ENCODE data around the gene AK1. TPM values are rescaled to one million over a fixed set of nuclear protein-coding genes. Genes with fewer than 3 reads are reported as not detected.

AK1 gene
- total and polyA plus RNA-seq, 12 donors = 500 to 1,050 (median 731) TPM

GRCh38 chr9:127863191-127863621, 14.3 kb downstream of the AK1 start:
- no peak for DNase-seq
- peak overlapping the region in 2 of 10 donors; percentile 5 to 15 for H3K4me3 ChIP-seq

GRCh38 chr9:127862075-127863011, 15.1 kb downstream of the AK1 start:
- DNase-seq (peak; percentile 89 to 93), ATAC-seq (peak; percentile 74 to 88 (median 84))
- Histone ChIP-seq H3K4me1 (peaks cover 41 to 81% (median 71%) of the 10 kb centered on the region in 9 donors), H3K4me3 (peak overlapping the region in 3 of 10 donors; percentile 5 to 15 (median 8)), H3K9me3 (no peaks in the 10 kb centered on the region), H3K36me3 (peaks cover 0 to 6% (median 0%) of the 10 kb centered on the region in 9 donors), H3K27ac (peak overlapping the region; percentile 80 to 99 (median 92)), H3K27me3 (no peaks in the 10 kb centered on the region)
- 15 to 16% methylated on average over 29 of the region's 29 CpGs for WGBS, 2 donors
- intact Hi-C loops (cut with DNase I) = loop anchor here in 2 of 10 donors (5.0 kb wide), 1 partner anchor 35 kb away; no protein-coding TSS in a partner anchor
- no peak for TF ChIP-seq CTCF (IDR thresholded peaks at IDR 0.05)

More at GRCh38 chr9:127863191-127863621, 14.3 kb downstream of the AK1 start:
- ATAC-seq = no peak
- TF ChIP-seq CTCF (IDR thresholded peaks at IDR 0.05) = no peak
- H3K9me3 ChIP-seq = no peaks in the 10 kb centered on the region
- intact Hi-C loops (cut with DNase I) = loop anchor here in 2 of 10 donors (5.0 kb wide), 1 partner anchor 36 kb away; no protein-coding TSS in a partner anchor
- WGBS, 2 donors = 79 to 86% methylated on average over 13 of the region's 13 CpGs
- peaks cover 0 to 14% (median 5%) of the 10 kb centered on the region in 9 donors for H3K36me3 ChIP-seq
- H3K4me1 ChIP-seq = peaks cover 33 to 80% (median 69%) of the 10 kb centered on the region in 9 donors
- H3K27ac ChIP-seq = peak overlapping the region; percentile 80 to 99 (median 92)
- no peaks in the 10 kb centered on the region for H3K27me3 ChIP-seq

GRCh38 chr9:127860779-127861178, 16.7 kb downstream of the AK1 start:
- H3K4me1 ChIP-seq = peaks cover 46 to 88% (median 79%) of the 10 kb centered on the region in 9 donors

More at GRCh38 chr9:127860779-127861178, 16.7 kb downstream of the AK1 start:
- H3K4me3 ChIP-seq = no peak overlapping the region
- H3K9me3 ChIP-seq = no peaks in the 10 kb centered on the region
- H3K36me3 ChIP-seq = no peaks in the 10 kb centered on the region
- no peak for ATAC-seq
- H3K27me3 ChIP-seq = no peaks in the 10 kb centered on the region
- intact Hi-C loops (cut with DNase I) = loop anchor here in 2 of 10 donors (5.0 kb wide), 1 partner anchor 33 kb away; no protein-coding TSS in a partner anchor
- no peak for TF ChIP-seq CTCF (IDR thresholded peaks at IDR 0.05)
- 90 to 91% methylated on average over 11 of the region's 11 CpGs for WGBS, 2 donors
- DNase-seq = no peak
- H3K27ac ChIP-seq = peak overlapping the region; percentile 80 to 99 (median 92)
